SIG-M5 treated with dmso at 0.1 percent for 504 hours (cell line): ENCODE data around the gene PAIP2.
"Not testable (repeated sequence)": the region's sequence is repeated elsewhere in the genome, so short reads cannot be mapped to it uniquely, and the experiment has no call there.

ENCODE experiments used
- DNase-seq: peaks from one replicate; lab custom pipeline; 2025; ENCODE audit not compliant: unreplicated experiment; lab: John Stamatoyannopoulos, UW

The PAIP2 gene

DNA sequence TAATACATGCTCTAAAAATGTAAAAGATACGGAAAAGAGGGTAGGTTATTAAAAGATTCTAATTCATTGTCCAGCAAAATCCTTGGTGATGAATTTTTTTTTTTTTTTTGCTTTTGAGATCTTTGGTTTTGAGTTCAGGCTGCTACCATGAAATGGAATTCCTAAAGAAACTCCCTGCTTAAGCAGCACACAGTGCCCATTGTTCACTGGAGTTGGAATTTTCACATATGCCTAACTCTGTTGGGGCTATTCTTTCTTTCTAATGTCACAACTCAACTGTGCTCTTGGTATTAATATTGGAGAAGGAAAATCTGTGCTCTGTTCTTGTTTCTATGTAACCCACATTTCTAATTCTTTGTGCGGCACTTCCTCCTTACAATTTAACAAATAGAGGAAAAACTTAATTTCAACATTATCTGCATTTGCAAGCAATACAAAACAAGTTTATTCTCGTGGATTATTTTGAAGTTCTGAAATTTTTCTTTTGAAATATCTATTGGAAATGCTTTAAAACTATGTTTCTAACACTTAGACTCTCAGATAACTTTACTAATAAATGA is 26.5 kb upstream of the PAIP2 start:
- DNase-seq: no peak

- DNase-seq: no peak
These were observed 5.8 kb upstream of the PAIP2 start for GRCh38 chr5:139335811-139336210.

DNA sequence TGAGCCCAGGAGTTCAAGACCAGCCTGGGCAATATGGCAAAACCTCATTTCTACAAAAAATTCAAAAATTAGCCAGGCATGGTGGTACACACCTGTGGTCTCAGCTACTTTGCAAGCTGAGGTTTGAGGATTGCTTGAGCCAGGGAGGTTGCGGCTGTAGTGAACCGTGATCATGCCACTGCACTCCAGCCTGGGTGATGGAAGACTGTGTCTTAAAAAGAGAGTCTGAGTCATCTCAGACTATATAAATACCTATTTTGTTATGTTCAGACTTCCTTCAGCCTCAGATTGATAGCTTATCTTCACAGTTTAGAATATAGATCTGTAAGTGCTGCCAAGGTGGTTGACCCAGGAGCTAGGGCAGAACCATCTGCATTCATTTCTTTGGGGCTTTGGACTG is 1.6 kb upstream of the PAIP2 start:
- no peak for DNase-seq

DNA sequence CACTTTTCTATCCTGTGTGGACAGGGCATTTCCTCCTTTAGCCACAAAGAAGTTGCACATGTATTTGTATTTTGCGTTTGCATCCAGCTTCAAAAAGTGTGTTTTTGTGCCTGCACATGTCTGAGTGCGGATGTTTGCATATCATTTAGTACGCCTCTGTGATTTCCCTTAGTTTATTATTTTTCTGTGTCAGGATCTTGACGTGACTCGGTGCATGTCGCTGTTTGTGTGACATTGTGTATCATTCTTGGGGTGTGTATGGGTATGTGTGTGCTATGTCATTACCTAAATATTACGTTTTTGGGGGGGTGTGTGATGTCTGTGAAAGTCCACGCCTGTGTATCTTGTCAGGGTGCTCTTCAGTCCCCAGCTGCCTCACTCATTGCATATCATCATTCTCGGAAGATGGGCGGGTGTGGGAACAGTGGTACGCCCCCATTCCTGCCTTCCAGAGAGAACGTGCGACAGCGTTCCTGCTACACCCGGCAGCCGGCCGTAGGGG is 416 bp upstream of the PAIP2 start:
- DNase-seq: no peak

DNA sequence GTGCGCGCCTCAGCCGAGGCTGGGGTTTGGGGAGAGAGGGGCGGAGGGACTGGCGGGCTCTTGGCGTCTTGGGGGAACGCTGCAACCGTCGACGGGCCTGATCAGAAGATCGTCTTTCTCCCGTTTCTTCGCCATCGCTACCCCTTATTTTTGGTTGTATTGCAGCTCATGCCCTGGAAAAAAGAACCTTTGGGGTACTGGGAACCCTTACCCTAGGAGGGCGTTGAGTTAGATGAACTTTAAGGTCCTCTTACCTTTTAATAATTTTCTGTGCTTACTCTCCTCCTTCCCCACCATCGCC is 719 bp downstream of the PAIP2 start:
- no peak for DNase-seq

DNA sequence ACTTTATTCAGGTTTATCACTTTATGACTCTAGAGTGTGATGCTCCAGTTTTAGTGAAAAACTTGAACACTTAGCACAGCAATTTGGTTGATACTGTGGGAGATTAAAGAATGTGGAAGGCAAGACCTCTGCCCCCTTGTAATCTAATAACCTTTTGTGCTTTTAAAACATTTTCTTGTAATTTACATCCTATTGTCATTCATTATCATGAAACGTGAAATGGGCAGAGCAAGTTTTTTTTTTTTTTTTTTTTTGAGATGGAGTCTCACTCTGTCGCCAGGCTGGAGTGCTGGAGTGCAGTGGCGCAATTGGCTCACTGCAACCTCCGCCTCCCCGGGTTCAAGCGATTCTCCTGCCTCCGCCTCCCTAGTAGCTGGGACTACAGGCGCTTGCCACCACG is 1.8 kb downstream of the PAIP2 start:
- DNase-seq: no peak

DNA sequence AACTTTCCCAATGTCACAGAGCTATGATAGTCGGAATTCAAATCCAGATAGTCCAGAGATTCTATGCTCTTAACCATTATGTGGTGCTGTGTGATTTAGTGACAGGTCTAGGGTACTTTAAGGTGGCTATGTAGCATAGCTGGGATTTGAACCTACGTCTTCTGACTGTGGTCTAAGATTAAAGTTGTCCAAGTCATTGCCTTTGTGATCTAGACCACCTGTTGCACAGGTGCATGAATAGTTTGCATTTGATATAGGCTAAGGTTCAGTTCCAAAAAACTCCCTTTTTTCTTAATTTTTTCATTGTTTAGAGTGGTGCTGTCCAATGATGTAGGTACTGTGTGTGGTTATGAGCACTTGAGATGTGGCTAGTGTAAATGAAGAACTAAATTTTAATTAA is 2.5 kb downstream of the PAIP2 start:
- no peak for DNase-seq

GRCh38 chr5:139345442-139345841 is 3.8 kb downstream of the PAIP2 start:
- not testable (repeated sequence) for DNase-seq

DNA sequence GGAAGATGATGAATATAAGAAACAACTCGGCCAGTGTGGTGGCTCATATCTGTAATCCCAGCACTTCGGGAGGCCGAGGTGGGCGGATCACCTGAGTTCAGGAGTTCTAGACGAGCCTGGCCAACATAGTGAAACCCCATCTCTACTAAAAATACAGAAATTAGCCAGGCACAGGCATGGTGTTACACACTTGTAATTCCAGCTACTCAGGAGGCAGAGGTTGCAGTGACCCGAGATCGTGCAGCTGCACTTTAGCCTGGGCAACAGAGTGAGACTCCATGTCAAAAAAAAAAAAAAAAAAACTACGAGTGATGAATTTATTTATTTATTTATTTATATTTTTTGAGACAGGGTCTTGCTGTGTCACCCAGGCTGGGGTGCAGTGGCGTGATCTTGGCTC is 6.2 kb downstream of the PAIP2 start:
- DNase-seq: not testable (repeated sequence)

DNA sequence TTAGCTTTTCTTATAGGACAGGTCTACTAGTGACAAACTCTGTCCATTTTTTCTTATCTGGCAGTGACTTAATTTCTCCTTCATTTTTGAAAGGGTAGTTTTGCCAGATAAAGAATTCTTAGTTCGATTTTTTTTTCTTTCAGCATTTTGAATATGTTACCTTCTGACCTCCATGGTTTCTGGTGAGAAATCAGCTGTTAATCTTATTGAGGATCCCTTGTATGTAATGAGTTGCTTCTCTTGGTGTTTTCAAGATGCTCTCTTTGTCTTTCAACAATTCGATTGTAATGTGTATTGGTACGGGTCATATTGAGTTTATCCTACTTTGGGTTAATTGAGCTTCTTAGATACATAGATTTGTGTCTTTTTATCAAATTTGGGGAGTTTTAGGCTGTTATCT is 12.5 kb downstream of the PAIP2 start:
- DNase-seq: no peak

DNA sequence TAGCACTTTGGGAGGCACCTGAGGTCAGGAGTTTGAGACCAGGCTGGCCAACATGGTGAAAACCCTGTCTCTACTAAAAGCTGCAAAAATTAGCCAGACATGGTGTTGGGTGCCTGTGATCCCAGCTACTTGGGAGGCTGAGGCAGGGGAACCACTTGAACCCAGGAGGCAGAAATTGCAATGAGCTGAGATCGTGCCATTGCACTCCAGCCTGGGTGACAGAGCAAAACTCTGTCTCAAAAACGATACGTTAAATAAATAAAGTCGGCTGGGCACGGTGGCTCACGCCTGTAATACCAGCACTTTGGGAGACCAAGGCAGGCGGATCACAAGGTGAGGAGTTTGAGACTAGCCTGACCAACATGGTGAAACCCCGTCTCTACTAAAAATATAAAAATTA is 14.2 kb downstream of the PAIP2 start:
- not testable (repeated sequence) for DNase-seq

- DNase-seq: no peak
These were observed 16.4 kb downstream of the PAIP2 start for GRCh38 chr5:139358064-139358463.

GRCh38 chr5:139360384-139360783 is 18.7 kb downstream of the PAIP2 start:
- DNase-seq: no peak

- no peak for DNase-seq
These were observed 20.3 kb downstream of the PAIP2 start for GRCh38 chr5:139361835-139362429.

DNA sequence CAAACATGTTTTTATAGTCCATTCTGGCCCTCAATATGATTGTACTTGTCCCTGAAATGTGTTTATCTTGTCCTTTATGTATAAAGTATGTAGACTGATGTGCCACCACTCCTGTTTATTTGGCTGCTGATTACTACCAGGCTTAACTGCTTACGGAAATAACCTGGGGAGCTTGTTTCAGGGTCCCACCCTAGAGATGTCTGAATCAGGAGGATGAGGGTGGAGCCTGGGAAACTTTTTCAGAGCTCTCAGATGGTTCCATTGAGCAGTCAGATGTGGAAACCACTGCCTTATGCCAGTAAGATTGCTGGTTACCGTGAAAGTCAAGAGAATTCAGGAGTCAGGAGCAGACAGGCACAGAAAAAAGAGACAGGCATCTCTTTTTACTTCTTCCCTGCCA is 22.3 kb downstream of the PAIP2 start:
- no peak for DNase-seq

GRCh38 chr5:139364466-139364865 is 22.8 kb downstream of the PAIP2 start:
- no peak for DNase-seq

DNA sequence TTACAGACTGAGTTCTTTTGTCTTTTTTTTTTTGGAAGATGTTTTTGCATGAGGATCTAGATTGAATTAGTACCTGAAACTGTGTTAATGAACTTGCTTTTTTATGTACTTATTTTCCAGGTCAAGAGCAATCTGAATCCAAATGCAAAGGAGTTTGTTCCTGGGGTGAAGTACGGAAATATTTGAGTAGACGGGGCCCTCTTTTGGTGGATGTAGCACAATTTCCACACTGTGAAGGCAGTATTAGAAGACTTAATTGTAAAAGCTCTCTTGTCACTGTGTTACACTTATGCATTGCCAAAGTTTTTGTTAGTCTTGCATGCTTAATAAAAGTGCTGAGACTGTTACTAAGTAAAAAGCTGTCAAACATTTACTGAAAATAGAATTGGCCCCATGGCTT is 27.0 kb downstream of the PAIP2 start:
- no peak for DNase-seq

DNA sequence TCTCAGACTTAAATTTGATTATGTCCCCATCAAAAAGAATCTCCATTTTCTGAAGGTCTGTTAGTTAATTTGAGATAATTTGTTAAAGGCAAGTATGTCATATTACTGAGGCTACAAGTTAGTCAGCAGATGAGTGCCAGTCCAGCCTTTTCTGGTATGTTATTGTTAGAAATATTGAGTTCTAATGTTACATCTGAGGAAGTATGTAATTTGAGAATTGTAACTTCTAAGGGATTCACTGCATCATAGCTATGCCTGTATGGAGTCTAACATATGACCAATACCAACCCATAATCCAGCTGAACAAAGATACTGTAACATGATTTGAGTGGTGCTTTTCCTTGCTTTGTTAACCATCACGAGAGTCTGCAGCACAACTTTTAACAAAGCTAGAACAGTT is 27.5 kb downstream of the PAIP2 start:
- no peak for DNase-seq

DNA sequence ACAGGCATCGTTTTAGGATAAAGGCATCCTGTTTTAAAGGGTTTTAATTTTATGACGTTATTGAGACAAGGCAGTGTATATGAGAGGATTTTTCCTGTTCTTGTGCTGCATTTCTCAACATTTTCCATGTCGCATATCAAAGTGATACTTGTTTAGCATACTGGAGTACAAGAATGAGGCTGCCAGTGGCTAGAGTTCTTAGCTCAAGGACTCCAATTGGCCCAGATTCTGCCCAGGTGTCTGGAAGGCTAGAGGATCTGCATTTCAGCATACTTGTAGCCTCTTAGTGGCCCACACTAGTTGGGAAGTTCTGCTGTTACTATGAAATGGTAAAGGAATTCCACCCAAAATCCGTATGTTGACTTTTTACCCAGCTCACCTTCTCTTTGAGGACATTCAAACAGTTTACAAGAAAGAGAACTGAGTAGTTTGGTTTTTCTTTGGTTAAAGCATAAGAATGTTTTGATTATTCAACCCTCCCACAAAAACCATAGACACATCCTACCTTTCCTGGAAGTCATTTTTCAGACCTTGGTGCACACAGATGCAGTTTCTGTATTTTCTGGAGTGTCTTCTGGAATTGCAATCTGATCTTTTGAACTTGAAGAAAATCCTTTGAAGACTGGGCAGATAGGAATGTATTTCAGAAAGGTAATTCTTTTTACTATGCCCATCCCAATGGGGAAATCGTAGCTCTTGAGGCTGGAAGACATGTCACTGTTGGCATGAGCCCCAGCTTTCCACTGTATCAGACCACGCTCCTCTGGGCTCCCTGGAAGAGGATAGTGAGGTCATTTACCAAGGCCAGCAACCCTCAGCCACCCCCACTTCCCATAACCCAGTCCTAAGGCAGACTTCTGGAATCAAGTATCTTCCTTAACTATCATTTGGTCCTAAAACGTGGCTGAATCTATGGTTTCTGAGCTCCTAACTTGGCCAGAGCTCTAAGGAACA is 30.1 kb downstream of the PAIP2 start:
- DNase-seq: no peak

DNA sequence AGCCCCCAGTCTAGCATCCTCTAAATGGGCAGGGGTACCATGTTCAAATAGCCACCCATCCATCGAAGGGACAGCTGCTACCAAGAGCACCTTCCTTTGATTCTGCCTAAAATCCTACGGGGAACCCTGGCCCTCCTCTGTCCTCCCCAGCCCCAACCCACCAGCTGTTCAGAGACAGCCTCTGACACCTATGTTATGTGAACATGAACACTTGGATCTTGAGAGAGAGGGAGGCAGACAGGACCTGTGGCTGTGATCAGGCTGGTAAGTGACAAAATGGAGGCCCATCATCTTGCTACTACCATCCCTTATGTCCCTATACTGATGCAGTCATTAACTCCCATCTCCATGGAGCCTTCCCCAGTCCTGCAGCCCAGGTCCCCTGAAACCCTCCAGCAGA is 33.3 kb downstream of the PAIP2 start:
- no peak for DNase-seq

DNA sequence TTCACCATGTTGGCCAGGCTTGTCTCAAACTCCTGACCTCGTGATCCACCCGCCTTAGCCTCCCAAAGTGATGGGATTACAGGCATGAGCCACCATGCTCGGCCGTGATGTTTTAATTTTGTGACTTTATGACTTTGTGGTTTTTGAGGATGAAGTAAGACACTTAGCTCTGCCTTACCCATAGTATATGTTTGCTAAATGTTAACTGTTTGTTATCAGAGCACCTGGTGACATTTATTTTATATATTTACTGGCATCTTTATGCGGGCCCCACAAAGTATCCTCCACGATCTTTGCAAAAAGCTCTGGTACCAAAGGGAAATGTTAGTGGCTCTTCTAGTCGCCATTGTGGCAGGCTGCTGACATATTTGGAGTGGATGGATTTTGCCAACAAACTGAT is 34.7 kb downstream of the PAIP2 start:
- DNase-seq: no peak

GRCh38 chr5:139377226-139377625 is 35.6 kb downstream of the PAIP2 start:
- DNase-seq: no peak
